Neutrophil (primary cell): Measurements from ENCODE around the gene RNF7.

Source experiments
- H3K27ac ChIP-seq: fragments of 200-600 bp; sonication (generic); 2 replicates; pipeline ENCODE4 v1.5.1; 2016; ENCODE audit warnings: mild to moderate bottlenecking, moderate library complexity
- H3K27me3 ChIP-seq: fragments of 200-600 bp; sonication (generic); 2 replicates; pipeline ENCODE4 v1.6.0; 2016; ENCODE audit warnings: mild to moderate bottlenecking
- H3K36me3 ChIP-seq: fragments of 200-600 bp; sonication (generic); 2 replicates; pipeline ENCODE4 v1.5.1; 2017
- H3K4me1 ChIP-seq, 2 experiments: fragments of 200-600 bp in 1 of 2; sonication (generic) in 1 of 2; 1 replicate in 1 of 2; 2 replicates in 1 of 2; pipeline versions ENCODE4 v1.5.1 to v1.6.1; 2013 to 2016; ENCODE audit warnings: low read depth in 1 of 2, low read length in 1 of 2, mild to moderate bottlenecking in 1 of 2, moderate library complexity in 1 of 2; ENCODE audit not compliant: control insufficient read depth in 1 of 2, insufficient read depth in 1 of 2
- H3K4me3 ChIP-seq, 2 experiments: fragments of 200-600 bp in 1 of 2; sonication (generic) in 1 of 2; 1 replicate in 1 of 2; 2 replicates in 1 of 2; pipeline ENCODE4 v1.5.1; 2013 to 2016; ENCODE audit warnings: low read depth in 1 of 2, low read length in 1 of 2, mild to moderate bottlenecking in 1 of 2, moderate library complexity in 1 of 2
- H3K9me3 ChIP-seq: fragments of 200-600 bp; sonication (generic); 2 replicates; pipeline ENCODE4 v1.5.1; 2016
- CTCF ChIP-seq: fragments of 200-600 bp; sonication (generic); IDR thresholded peaks from 2 replicates; pipeline ENCODE4 v1.5.1; 2016; ENCODE audit warnings: antibody characterized with exemption

The RNF7 gene

GRCh38 chr3:141790171-141790570 is 52.1 kb downstream of the RNF7 start:
- TF ChIP-seq CTCF: no peak
- Histone ChIP-seq H3K4me3 (no peak overlapping the region), H3K27ac (no peak overlapping the region), H3K27me3 (no peaks in the 10 kb centered on the region), H3K9me3 (no peaks in the 10 kb centered on the region), H3K36me3 (no peaks in the 10 kb centered on the region), H3K4me1 (no peaks in the 10 kb centered on the region)

GRCh38 chr3:141792495-141792894 is 54.4 kb downstream of the RNF7 start:
- H3K36me3 ChIP-seq: no peaks in the 10 kb centered on the region
- TF ChIP-seq CTCF: no peak
- no peak overlapping the region for H3K27ac ChIP-seq

DNA sequence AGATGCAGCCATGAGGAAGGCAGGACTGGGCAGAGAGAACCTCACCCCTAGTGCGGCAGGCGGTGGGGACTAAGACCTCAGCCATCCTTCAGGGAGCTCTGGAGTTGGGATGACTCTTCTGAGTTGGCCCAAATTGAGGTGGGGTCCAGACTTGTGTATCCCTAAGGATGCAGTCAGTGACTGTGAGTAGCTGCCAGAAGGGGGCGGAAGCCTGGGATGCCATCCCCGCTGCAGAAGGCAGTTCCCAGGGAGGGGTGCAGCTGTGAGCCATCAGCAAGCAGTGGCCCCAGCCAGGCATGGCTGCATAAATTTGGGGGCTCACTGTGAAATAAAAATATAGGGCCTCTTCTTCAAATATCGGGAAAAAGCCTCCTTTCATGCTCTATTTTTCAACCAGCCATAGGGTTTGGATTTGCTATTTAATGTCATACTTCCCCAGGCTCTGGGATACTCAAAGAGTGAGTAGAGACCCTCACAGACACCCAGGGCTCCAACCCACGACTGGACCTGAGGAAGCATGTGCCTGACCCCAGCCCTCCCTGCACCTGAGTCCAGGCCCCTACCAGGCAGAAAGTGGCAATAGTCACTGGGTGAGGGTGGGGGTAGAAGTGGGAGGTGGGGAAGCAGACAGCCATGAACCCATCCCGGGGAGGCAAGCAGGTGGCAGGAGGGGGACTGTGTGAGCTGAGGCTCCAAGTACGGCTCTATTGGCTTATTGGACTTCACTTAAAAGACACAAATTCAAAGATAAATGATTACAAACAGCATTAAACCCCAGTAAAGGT is 55.6 kb downstream of the RNF7 start:
- Histone ChIP-seq H3K9me3 (no peaks in the 10 kb centered on the region), H3K27ac (no peak overlapping the region), H3K36me3 (no peaks in the 10 kb centered on the region), H3K4me3 (no peak overlapping the region), H3K27me3 (peaks cover 21% of the 10 kb centered on the region), H3K4me1 (peaks cover 20 to 23% of the 10 kb centered on the region in 2 experiments)
- no peak for TF ChIP-seq CTCF

More at GRCh38 chr3:141792495-141792894, 54.4 kb downstream of the RNF7 start:
- Histone ChIP-seq H3K9me3 (no peaks in the 10 kb centered on the region), H3K27me3 (peaks cover 16% of the 10 kb centered on the region), H3K4me1 (peaks cover 14 to 16% of the 10 kb centered on the region in 2 experiments), H3K4me3 (no peak overlapping the region)

GRCh38 chr3:141795276-141795675 is 57.2 kb downstream of the RNF7 start:
- Histone ChIP-seq H3K36me3 (no peaks in the 10 kb centered on the region), H3K4me3 (no peak overlapping the region), H3K4me1 (peaks cover 20 to 23% of the 10 kb centered on the region in 2 experiments), H3K27ac (no peak overlapping the region), H3K9me3 (no peaks in the 10 kb centered on the region), H3K27me3 (peaks cover 21% of the 10 kb centered on the region)
- TF ChIP-seq CTCF: no peak

DNA sequence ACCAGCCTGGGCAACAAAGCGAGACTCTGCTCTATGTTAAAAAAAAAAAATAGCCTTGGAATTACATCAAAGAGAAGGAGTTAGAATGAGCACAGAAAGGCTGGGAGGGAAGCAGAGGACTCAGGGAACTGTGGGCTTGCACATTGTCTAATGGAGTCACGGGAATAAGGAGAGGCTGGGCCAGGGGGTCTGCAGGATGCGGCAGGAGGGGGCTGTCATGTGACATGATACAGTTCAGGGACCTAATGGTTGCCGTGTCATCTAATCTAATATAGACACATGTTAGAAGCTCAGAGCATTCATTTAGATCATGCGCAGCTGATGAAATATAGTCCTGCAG is 57.6 kb downstream of the RNF7 start:
- peaks cover 21% of the 10 kb centered on the region for H3K27me3 ChIP-seq
- no peak overlapping the region for H3K27ac ChIP-seq
- H3K36me3 ChIP-seq: no peaks in the 10 kb centered on the region
- H3K4me3 ChIP-seq: no peak overlapping the region
- no peak for TF ChIP-seq CTCF
- no peaks in the 10 kb centered on the region for H3K9me3 ChIP-seq
- peaks cover 20 to 23% of the 10 kb centered on the region in 2 experiments for H3K4me1 ChIP-seq
